Bronchial smooth muscle cell (primary cell): ENCODE results near the gene OR2A12. TPM values are rescaled to one million over a fixed set of nuclear protein-coding genes. Genes with fewer than 3 reads are reported as not detected.

Experiments used
- total RNA-seq: library from RNA; depleted of rRNA; stranded (reverse); fragments of >200 nt; gene quantifications from 2 replicates; pipeline ENCODE4 v1.2.1, GENCODE V29; 2014

The OR2A12 gene
- total RNA-seq: not detected in 2 replicates

GRCh38 chr7:144085978-144086377 lies at the start of gene OR2A12:
OR2A12 (plus strand) TSS chr7:144086278; CDS start chr7:144095108, 8,830 bp downstream.

GRCh38 chr7:144048648-144049047 lies 37.4 kb upstream of the OR2A12 start, which contains the start of gene OR2A5:
OR2A5 (plus strand) TSS chr7:144048948; CDS start chr7:144050402, 1,454 bp downstream.

GRCh38 chr7:144069511-144069910 lies 16.6 kb upstream of the OR2A12 start, which contains the start of gene OR2A25:
OR2A25 (plus strand) TSS chr7:144069811; CDS start chr7:144074220, 4,409 bp downstream.

GRCh38 chr7:144109283-144109682 lies 23.2 kb downstream of the OR2A12 start, which contains the start of gene OR2A2:
OR2A2 (plus strand) TSS chr7:144109583; CDS start chr7:144109583, 0 bp downstream.

GRCh38 chr7:144122876-144123275 lies 36.8 kb downstream of the OR2A12 start, which contains the start of gene OR2A14:
OR2A14 (plus strand) TSS chr7:144123176; CDS start chr7:144129113, 5,937 bp downstream.

Other genes starting within 250 kb of the OR2A12 start
- 36.8 and 45.7 TPM in 2 replicates for gene TCAF1, start 184.1 kb upstream of the OR2A12 start, total RNA-seq
- not detected in 2 replicates for gene OR2F2, start 151.0 kb upstream of the OR2A12 start, total RNA-seq
- gene OR2F1, start 131.4 kb upstream of the OR2A12 start, total RNA-seq: not detected in 2 replicates
- not detected in 2 replicates for gene OR6B1, start 86.0 kb upstream of the OR2A12 start, total RNA-seq
- gene OR2A5, start 37.3 kb upstream of the OR2A12 start, total RNA-seq: not detected in 2 replicates
- not detected in 2 replicates for gene OR2A25, start 16.5 kb upstream of the OR2A12 start, total RNA-seq
- not detected in 2 replicates for gene OR2A2, start 23.3 kb downstream of the OR2A12 start, total RNA-seq
- not detected in 2 replicates for gene OR2A14, start 36.9 kb downstream of the OR2A12 start, total RNA-seq
- gene CTAGE4, start 97.2 kb downstream of the OR2A12 start, total RNA-seq: 0.09 and 0.32 TPM in 2 replicates
- gene ARHGEF35, start 109.6 kb downstream of the OR2A12 start, total RNA-seq: 2.5 and 2.7 TPM in 2 replicates
- under 0.01 TPM in 1 of 2 replicates, not detected in the other for gene OR2A42, start 153.3 kb downstream of the OR2A12 start, total RNA-seq
- gene OR2A7, start 178.5 kb downstream of the OR2A12 start, total RNA-seq: 0.09 TPM in 1 of 2 replicates, not detected in the other
- 0.16 and 0.60 TPM in 2 replicates for gene CTAGE8, start 183.0 kb downstream of the OR2A12 start, total RNA-seq
- gene OR2A1, start 226.1 kb downstream of the OR2A12 start, total RNA-seq: 0.09 TPM in 1 of 2 replicates, not detected in the other